B cell (primary cell): Measurements from ENCODE around the gene SPDYE1. TPM values are rescaled to one million over a fixed set of nuclear protein-coding genes. Genes with fewer than 3 reads are reported as not detected.

ENCODE experiments used
- ATAC-seq: fragments of 200-7000 bp; cut with Tn5 transposase; one replicate; pipeline ENCODE4 v1.10.0; 2021; ENCODE audit warnings: low read depth, mild to moderate bottlenecking, moderate number of reproducible peaks, moderate library complexity
- CTCF ChIA-PET: fragments of 350-600 bp; sonication (Branson Sonifier 250); formaldehyde crosslinking; loops from one replicate; lab custom pipeline; 2021; ENCODE audit warnings: antibody characterized with exemption, inconsistent platforms; lab: Charles Lee
- POLR2A ChIA-PET: fragments of 350-600 bp; sonication (Branson Sonifier 250); formaldehyde crosslinking; loops from one replicate; lab custom pipeline; 2021; ENCODE audit warnings: antibody characterized with exemption; lab: Charles Lee
- DNase-seq: peaks from one replicate; pipeline ENCODE4 v3.0.0; 2013
- H2AFZ ChIP-seq: 2 replicates; pipeline ENCODE4 v1.6.1; 2012; ENCODE audit warnings: mild to moderate bottlenecking, low read depth, low read length; ENCODE audit not compliant: insufficient read depth, poor library complexity, severe bottlenecking
- H3K27ac ChIP-seq, 2 donors: 1 replicate in 1 of 2; 2 replicates in 1 of 2; pipeline ENCODE4 v1.5.1; 2012 to 2013; ENCODE audit warnings: low read length in 2 of 2, mild to moderate bottlenecking in 2 of 2, moderate library complexity in 1 of 2
- H3K27me3 ChIP-seq, 4 experiments: fragments of 200-600 bp in 1 of 4; sonication (generic) in 1 of 4; replicated peaks in 1 of 4; 1 replicate in 2 of 4; 2 replicates in 2 of 4; pipeline versions ENCODE4 v1.6.1 to v1.7.0; 2013 to 2016; ENCODE audit warnings: low read length in 3 of 4, mild to moderate bottlenecking in 2 of 4, mixed read lengths in 1 of 4, moderate library complexity in 1 of 4; ENCODE audit not compliant: insufficient read depth in 4 of 4, control insufficient read depth in 3 of 4; ENCODE audit errors: control extremely low read depth in 1 of 4
- H3K36me3 ChIP-seq, 2 experiments: replicated peaks in 1 of 2; 1 replicate in 1 of 2; 2 replicates in 1 of 2; pipeline versions ENCODE4 v1.6.1 to v1.7.1; 2013; ENCODE audit warnings: low read length in 1 of 2; ENCODE audit not compliant: insufficient read depth in 2 of 2, control insufficient read depth in 1 of 2; ENCODE audit errors: control extremely low read depth in 1 of 2, extremely low read depth in 1 of 2
- H3K4me1 ChIP-seq, 2 donors: fragments of 200-600 bp in 1 of 2; sonication (generic) in 1 of 2; 1 replicate in 1 of 2; 2 replicates in 1 of 2; pipeline versions ENCODE4 v1.5.1 to v1.6.1; 2013 to 2017; ENCODE audit warnings: low read length in 2 of 2; ENCODE audit not compliant: control insufficient read depth in 2 of 2, insufficient read depth in 2 of 2
- H3K4me2 ChIP-seq: replicated peaks from 2 replicates; pipeline ENCODE3; 2012; ENCODE audit warnings: mild to moderate bottlenecking, low read depth, low read length; ENCODE audit not compliant: poor library complexity, severe bottlenecking
- H3K4me3 ChIP-seq, 5 experiments: fragments of 200-600 bp in 1 of 5; sonication (generic) in 1 of 5; 1 replicate in 3 of 5; 2 replicates in 2 of 5; pipeline versions ENCODE4 v1.5.1 to v1.7.0; 2011 to 2016; ENCODE audit warnings: low read length in 4 of 5, mild to moderate bottlenecking in 4 of 5, low read depth in 2 of 5, control low read depth in 1 of 5, moderate library complexity in 1 of 5; ENCODE audit not compliant: insufficient read depth in 1 of 5; ENCODE audit errors: control extremely low read depth in 1 of 5, extremely low read depth in 1 of 5
- H3K79me2 ChIP-seq: fragments of 200-600 bp; sonication (generic); one replicate; pipeline ENCODE4 v1.6.0; 2016; ENCODE audit warnings: low read length; ENCODE audit not compliant: control insufficient read depth, insufficient read depth
- H3K9ac ChIP-seq: fragments of 200-600 bp; sonication (generic); 2 replicates; pipeline ENCODE4 v1.6.1; 2017; ENCODE audit warnings: mild to moderate bottlenecking, low read length, moderate library complexity
- H3K9me3 ChIP-seq, 3 donors: one replicate each; pipeline versions ENCODE4 v1.6.1 to v1.7.1; 2013; ENCODE audit warnings: low read length in 2 of 3; ENCODE audit not compliant: control insufficient read depth in 2 of 3, insufficient read depth in 1 of 3; ENCODE audit errors: control extremely low read depth in 1 of 3
- H4K20me1 ChIP-seq: 2 replicates; pipeline ENCODE4 v1.6.0; 2012; ENCODE audit warnings: mild to moderate bottlenecking, low read length; ENCODE audit not compliant: insufficient read depth, control insufficient read depth, poor library complexity, severe bottlenecking
- H3K27ac Mint-ChIP-seq: one replicate; pipeline ENCODE4 v1.8.0; 2021; ENCODE audit warnings: mixed read lengths
- H3K27me3 Mint-ChIP-seq: one replicate; pipeline ENCODE4 v1.8.0; 2021; ENCODE audit warnings: mixed read lengths
- H3K4me1 Mint-ChIP-seq: one replicate; pipeline ENCODE4 v1.8.0; 2021; ENCODE audit warnings: mixed read lengths
- H3K4me3 Mint-ChIP-seq: one replicate; pipeline ENCODE4 v1.8.0; 2021; ENCODE audit warnings: mixed read lengths
- H3K9me3 Mint-ChIP-seq: one replicate; pipeline ENCODE4 v1.8.0; 2022; ENCODE audit warnings: mixed read lengths; ENCODE audit not compliant: insufficient read depth
- CTCF ChIP-seq: fragments of 200-600 bp; IDR thresholded peaks from one replicate; pipeline ENCODE4 v1.8.0; 2022; ENCODE audit warnings: antibody characterized with exemption, mild to moderate bottlenecking
- EZH2 ChIP-seq: IDR thresholded peaks from 2 replicates; pipeline ENCODE4 v1.6.1; 2012; ENCODE audit warnings: borderline replicate concordance, low read depth, mild to moderate bottlenecking, moderate library complexity, low read length; ENCODE audit not compliant: insufficient read depth, poor library complexity, severe bottlenecking
- WGBS: methylation state at CpG from one replicate; pipeline ENCODE4 v1.1.5; 2013; ENCODE audit warnings: missing lambda C conversion rate; ENCODE audit not compliant: insufficient coverage; 5-methylcytosine and 5-hydroxymethylcytosine counted together
- intact Hi-C: fragments of 100-400 bp; cut with micrococcal nuclease; formaldehyde crosslinking; loops from one replicate; pipeline ENCODE4 v1.10.0; 2022
- polyA plus RNA-seq: library from polyadenylated mRNA; depleted of rRNA; stranded (reverse); fragments of >200 nt; gene quantifications from 2 replicates; pipeline ENCODE4 v1.2.3, GENCODE V29; 2012
- total RNA-seq, 2 donors: library from RNA; stranded (reverse); fragments of 120-200 nt in 1 of 2; gene quantifications; 1 replicate in 1 of 2; 2 replicates in 1 of 2; pipeline versions ENCODE4 v1.2.3 to v1.2.4, GENCODE V29; 2013 to 2022

SPDYE1 gene
- total and polyA plus RNA-seq, 2 donors (not counting 1 experiment from before 2014, with no cell fraction given), result 0.10 TPM; not detected in 1

GRCh38 chr7:44048031-44048795 lies 50.5 kb downstream of the SPDYE1 start:
- Histone ChIP-seq H3K9me3 (no peaks in the 10 kb centered on the region), H3K4me1 (peaks cover 76 to 86% of the 10 kb centered on the region in 2 donors), H3K27me3 (no peaks in the 10 kb centered on the region), H3K4me3 (no peak overlapping the region), H2AFZ (no peak overlapping the region), H3K4me2 (peak overlapping the region; percentile 93), H3K36me3 (peaks cover 0 to 55% of the 10 kb centered on the region in 2 experiments), H4K20me1 (peaks cover 72% of the 10 kb centered on the region), H3K9ac (no peak overlapping the region), H3K79me2 (peaks cover 95% of the 10 kb centered on the region), H3K27ac (peak overlapping the region; percentile 25 to 96)
- TF ChIP-seq EZH2 (no peak), CTCF (no peak)
- peak overlapping the region; percentile 38 for H3K4me3 Mint-ChIP-seq
- ATAC-seq, result no peak
- peak overlapping the region; percentile 79 for H3K27ac Mint-ChIP-seq
- peaks cover 84% of the 10 kb centered on the region for H3K4me1 Mint-ChIP-seq
- WGBS, result 89% methylated on average over 6 of the region's 7 CpGs
- ChIA-PET CTCF (interaction anchor here (2.1 to 2.8 kb wide), 2 partner anchors 10 to 13 kb away, joined by 6 to 17 read pairs; no protein-coding TSS in a partner anchor), POLR2A (interaction anchor here (0.6 to 2.7 kb wide), 2 partner anchors 11 to 33 kb away, joined by 6 to 18 read pairs; no protein-coding TSS in a partner anchor)
- H3K27me3 Mint-ChIP-seq, result no peaks in the 10 kb centered on the region
- no peaks in the 10 kb centered on the region for H3K9me3 Mint-ChIP-seq
- no peak for DNase-seq
- intact Hi-C loops, result loop anchor here (10.0 kb wide), 1 partner anchor 977 kb away; no protein-coding TSS in a partner anchor
